Activated CD8-positive, alpha-beta memory T cell treated with anti-CD3 and anti-CD28 coated beads, Interleukin-2, amount 50 U/mL, for 24 hours (primary cell): ENCODE data around the gene NDST1.

ENCODE experiments used
- DNase-seq: peaks from one replicate; pipeline ENCODE4 v3.0.0-alpha.2; 2020; ENCODE audit errors: extremely low read depth

Gene NDST1

DNA sequence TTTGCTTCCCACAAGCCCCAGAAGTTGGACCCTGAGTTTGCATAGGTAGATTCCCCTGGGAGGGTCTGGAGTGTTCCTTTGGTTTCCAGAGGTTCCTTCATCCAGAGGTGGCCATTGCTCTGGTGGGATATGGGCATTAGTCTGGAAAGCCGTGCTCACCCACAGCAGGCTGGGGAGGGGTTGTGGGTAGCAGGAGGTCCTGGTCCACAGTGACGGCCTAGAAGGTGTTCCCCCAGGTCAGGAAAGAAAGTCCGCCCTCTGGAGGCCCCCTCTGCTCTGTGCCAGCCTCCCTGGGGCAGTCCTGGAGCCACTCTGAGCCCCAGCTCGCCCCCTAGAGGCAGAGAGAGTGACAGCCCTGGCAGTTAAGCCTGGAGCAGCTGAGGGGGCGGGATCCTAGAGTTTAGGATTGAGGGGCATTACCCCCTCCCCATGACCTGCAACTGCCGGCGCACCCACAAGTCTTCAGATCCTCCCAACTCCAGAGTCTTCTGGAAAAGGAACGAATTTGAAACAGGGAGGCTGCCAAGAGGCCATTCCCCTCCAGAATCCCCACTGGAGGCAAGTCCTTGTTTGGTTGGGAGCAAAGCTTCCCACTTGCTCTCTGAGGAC is 36.8 kb downstream of the NDST1 start:
- DNase-seq = peak; percentile 39

GRCh38 chr5:150545246-150545645 is 37.3 kb downstream of the NDST1 start:
- DNase-seq = no peak

- no peak for DNase-seq
These were observed 40.2 kb downstream of the NDST1 start for GRCh38 chr5:150548123-150548522.

DNA sequence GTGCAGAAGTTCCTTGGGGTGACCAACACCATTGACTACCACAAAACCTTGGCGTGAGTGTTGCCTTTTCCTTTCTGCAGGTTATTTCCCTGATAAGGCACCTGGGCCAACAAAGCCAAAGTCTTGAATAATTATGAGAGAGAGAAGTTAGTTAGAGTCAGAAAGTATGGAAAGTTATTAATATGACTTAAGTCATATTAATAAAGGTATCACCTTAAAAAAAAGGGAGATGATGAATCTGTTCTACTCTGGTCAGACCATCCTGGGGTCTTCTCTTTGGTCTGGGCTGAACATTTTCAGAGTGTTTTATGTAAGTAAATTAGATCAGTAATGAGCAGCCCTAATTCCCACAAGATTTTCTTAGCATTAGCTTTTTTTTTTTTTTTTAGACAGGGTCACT is 41.8 kb downstream of the NDST1 start:
- no peak for DNase-seq

GRCh38 chr5:150550286-150550685 is 42.4 kb downstream of the NDST1 start:
- DNase-seq = no peak

GRCh38 chr5:150551066-150551465 is 43.1 kb downstream of the NDST1 start:
- no peak for DNase-seq

- DNase-seq = no peak
These were observed 45.5 kb downstream of the NDST1 start for GRCh38 chr5:150553402-150553801.

GRCh38 chr5:150553911-150554310 is 46.0 kb downstream of the NDST1 start:
- DNase-seq = no peak

DNA sequence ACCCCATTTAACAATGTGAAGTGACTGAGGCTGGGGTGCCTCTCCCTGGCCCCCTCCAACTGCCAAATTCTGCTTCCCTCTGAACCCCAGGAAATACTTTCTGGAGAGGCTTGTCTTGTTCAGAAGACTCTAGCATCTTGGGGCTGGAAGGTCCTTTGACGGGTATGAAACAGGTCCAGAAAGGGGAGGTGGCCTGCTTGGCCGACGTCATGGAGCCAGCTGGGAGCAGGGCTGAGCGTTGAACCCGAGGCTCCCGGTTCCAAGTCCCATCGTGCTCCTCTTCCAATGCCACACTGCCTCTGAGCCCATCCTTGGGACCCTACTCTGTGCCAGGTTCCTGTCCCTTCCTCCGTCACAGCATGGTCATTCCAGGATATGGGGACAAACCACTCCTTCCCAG is 46.9 kb downstream of the NDST1 start:
- no peak for DNase-seq

DNA sequence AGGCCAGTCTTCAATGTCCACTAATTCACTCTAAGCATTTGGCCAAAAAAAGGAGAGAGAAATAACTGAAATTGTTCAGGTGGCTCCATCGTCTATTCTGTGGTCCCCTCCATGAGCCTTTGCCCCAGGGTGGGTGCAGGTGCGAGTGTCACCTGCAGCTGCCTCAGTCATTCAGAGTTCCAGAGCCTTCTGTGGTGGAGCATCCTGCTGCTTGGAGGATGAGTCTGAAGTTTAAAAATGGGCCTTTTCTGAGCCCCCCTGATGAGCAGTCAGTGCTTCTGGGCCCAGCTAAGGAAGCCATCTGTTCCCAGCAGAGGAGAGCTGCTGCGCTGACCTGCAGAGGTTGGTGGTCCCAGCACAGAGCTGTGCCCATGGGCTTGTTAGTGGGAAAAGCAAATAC is 48.2 kb downstream of the NDST1 start:
- no peak for DNase-seq

DNA sequence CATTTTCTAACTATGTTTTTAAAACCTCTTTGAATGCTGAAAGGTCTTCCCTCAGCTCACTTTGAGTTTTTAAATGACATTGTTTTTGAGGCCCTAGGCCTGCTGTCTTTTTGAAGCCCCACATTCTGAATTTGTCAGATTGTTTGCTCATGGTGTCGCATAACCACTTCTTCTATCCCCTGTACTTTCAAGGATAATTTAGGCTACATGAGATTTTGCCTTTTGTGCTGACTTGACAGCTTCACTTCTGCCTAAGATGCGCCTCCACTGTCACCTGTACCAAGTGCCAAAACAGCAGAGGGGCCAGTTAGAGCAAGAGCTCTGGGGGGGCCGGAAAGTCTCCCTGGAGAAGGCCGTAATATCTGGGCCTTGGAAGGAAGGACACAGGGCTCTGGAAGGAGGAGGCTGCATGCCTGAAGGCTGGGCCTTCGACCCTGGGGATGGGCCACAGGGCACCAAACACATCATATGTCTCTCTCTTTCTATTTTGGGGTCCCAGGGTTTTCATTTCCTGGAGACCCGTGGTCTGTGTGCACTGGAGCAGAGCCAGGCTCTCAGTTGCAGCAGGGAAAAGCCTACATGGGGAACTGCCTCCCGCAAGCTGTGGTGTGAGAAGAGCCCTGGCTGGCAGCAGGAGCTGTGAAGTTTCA is 49.1 kb downstream of the NDST1 start:
- DNase-seq = no peak

DNA sequence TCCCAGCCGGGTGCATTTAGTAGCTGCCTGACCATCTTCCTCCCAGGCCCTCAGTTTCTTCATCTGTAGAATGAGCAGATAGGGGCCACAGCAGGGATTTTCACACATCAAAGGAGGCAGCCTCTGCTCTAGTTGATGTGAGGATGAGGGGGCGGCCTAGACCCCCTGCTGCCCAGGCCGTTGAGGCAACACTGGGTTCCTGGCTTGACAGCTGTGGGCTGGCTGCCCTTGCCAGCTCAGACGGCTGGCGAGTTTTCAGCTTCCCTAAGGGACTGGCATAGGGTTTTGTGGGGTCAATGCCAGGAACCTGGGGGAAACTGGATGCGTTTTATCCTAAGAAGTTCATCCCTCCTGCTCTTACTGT is 49.6 kb downstream of the NDST1 start:
- no peak for DNase-seq

DNA sequence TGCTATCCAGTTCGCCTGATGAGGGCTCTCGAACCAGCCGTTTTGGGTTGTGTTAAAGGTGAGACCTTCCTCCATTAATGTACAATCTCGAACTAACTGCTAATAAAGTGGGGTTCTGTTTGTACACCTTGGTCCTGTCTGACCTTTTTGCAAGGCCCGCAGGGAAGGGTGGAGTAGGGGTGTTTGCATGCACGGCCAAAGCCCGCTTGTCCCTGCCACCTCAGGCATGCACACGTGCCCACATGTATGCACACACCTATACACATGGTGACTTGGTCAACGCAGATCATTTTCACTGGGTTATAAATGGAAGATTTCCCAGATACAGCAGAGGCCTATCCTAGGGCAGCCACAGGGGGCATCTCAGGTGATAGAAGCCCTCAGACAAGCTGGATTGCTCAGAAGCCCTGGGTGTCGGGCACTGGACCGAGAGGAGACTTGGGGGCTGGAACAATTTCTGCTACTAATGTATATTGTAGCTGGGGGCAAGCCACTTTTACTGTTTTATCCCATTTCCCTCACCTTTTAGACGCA is 50.2 kb downstream of the NDST1 start:
- no peak for DNase-seq

DNA sequence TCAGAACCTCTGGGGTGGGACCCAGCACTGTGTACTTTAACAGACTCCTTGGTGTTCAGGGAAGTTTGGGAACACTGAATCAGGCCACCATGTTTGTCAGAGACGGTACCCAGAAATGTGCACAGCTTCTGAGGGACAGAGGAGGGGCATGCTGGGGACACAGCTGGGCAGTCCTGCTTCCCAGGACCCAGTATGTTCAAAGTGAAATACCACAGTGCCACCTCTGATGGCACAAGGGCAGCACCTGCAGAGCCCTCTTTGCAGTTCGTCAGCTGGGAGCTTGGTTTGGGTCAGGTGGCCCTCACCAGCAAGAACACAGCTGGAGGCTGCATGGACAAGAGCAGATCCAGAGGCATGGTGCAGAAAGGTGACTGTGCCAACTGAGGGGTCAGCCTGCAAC is 51.2 kb downstream of the NDST1 start:
- DNase-seq = no peak

- no peak for DNase-seq
These were observed 51.8 kb downstream of the NDST1 start for GRCh38 chr5:150559701-150560100.

DNA sequence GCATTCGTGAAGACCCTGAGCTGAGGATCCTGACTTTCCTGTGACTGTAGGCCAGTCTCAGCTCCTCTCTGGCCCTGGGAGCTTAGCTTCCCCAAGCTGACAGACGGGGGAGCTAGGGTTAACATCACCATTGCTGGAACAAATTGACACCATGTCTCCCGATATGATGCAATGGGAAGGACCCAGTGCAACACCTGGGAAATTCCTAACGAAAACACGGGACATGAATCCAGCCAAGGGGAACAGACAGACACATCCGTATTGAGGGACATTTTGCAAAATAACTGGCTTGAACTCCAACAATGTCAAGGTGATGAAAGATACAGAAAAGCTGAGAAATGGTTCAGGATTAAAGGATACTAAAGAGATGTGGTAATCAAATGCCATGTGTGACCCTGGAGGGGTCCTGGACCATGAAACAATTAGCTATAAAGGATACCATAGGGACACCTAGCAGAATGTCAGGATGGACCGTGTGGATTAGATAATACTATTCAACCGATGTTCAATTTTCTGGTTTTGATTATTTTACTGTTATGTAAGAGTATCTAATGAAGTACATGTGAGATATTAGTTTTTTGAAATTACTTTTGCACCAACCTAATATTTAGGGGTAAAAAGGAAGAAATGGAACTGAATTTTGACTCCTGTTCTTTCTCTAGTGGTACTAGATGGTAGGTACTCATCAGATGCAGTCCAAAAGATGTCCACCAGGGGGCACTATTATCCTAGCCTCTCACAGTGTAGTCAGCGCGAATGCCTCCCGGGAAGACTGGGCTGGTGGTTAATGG is 52.7 kb downstream of the NDST1 start:
- peak; percentile 75 for DNase-seq

- no peak for DNase-seq
These were observed 53.2 kb downstream of the NDST1 start for GRCh38 chr5:150561192-150561512.

DNA sequence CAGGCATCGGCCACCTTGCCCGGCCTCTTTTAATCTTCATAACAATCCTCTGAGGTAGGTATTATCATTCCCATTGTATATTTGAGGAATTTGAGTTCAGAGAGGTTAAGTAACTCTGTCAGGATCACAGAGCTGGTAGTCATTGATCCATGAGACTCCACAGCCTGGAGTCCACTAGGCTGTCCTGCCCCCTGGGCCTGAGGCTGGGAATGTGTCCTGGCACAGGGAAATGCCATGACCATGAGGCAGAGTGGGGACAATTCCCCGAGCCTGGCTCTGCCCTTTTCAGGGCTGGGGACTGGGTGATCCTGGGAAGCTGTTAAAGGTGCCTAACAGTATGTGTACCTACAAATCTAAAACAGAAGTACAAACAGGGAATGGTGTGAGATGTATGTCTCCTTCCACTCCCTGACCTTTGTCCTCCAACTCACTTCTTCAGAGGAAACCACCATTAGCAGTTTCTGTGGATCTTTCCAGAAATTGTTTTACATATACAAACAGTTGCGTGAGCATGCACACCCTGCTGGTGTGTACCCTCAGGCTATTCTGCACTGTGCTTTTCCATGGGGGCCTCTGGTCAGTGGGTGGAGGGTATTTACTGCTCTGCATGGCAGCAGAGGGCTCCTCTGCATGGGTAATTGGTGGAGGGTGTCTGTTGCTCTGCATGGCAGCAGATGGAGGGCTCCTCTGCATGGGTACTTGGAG is 53.8 kb downstream of the NDST1 start:
- no peak for DNase-seq

GRCh38 chr5:150562832-150563231 is 54.9 kb downstream of the NDST1 start:
- no peak for DNase-seq

- DNase-seq = no peak
These were observed 57.9 kb downstream of the NDST1 start for GRCh38 chr5:150565868-150566267.

DNA sequence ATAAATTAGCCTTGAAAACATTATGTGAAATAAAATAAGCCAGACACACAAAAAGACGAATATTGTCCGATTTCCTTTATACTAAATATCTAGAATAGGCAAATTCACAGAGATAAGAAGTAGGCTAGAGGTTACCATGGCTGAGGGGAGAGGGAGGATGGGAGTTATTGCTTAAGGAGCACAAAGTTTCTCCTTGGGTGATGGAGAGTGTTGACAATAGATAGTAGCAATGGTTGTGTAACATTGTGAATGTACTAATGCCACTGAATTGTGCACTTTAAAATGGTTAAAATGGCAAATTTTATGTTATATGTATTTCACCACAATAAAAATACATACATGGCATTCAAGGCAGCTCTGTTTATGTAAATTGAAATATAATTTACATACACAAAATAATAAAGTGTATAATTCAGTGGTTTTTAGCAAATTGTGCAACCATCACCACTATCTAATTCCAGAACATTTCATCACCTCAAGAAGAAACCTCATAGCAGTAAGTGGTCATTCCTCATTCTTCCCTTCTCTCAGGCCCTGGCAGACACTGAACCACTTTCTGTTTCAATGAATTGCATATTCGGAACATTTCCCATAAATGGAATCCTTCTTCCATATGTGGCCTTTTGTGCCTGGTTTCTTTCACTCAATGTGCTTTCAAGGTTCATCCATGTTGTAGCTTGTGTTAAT is 59.2 kb downstream of the NDST1 start:
- no peak for DNase-seq

GRCh38 chr5:150568663-150569062 is 60.7 kb downstream of the NDST1 start:
- no peak for DNase-seq
